Activated CD8-positive, alpha-beta T cell treated with anti-CD3 and anti-CD28 coated beads for 36 hours (primary cell): ENCODE results near the gene RCAN3. TPM values are rescaled to one million over a fixed set of nuclear protein-coding genes. Genes with fewer than 3 reads are reported as not detected.

ENCODE experiments used
- ATAC-seq: fragments of 200-7000 bp; cut with Tn5 transposase; one replicate; pipeline ENCODE4 v1.10.0; 2021; ENCODE audit warnings: mild to moderate bottlenecking, moderate library complexity
- CTCF ChIA-PET: fragments of 350-600 bp; sonication (Branson Sonifier 250); formaldehyde crosslinking; loops from one replicate; lab custom pipeline; 2021; ENCODE audit warnings: antibody characterized with exemption; lab: Charles Lee
- POLR2A ChIA-PET: fragments of 350-600 bp; sonication (Branson Sonifier 250); formaldehyde crosslinking; loops from one replicate; lab custom pipeline; 2021; ENCODE audit warnings: antibody characterized with exemption; lab: Charles Lee
- DNase-seq: peaks from one replicate; pipeline ENCODE4 v3.0.0-alpha.2; 2020
- H3K27ac Mint-ChIP-seq: one replicate; pipeline ENCODE4 v1.8.0; 2021; ENCODE audit warnings: mild to moderate bottlenecking, mixed read lengths
- H3K27me3 Mint-ChIP-seq: one replicate; pipeline ENCODE4 v1.8.0; 2021; ENCODE audit warnings: mixed read lengths
- H3K36me3 Mint-ChIP-seq: one replicate; pipeline ENCODE4 v1.8.0; 2021; ENCODE audit warnings: low read depth, mixed read lengths
- H3K4me1 Mint-ChIP-seq: one replicate; pipeline ENCODE4 v1.8.0; 2021; ENCODE audit warnings: low read depth, mixed read lengths
- H3K4me3 Mint-ChIP-seq: one replicate; pipeline ENCODE4 v1.8.0; 2021; ENCODE audit warnings: mild to moderate bottlenecking, moderate library complexity, mixed read lengths
- H3K9me3 Mint-ChIP-seq: one replicate; pipeline ENCODE4 v1.8.0; 2021; ENCODE audit warnings: mixed read lengths
- CTCF ChIP-seq: fragments of 200-600 bp; IDR thresholded peaks from one replicate; pipeline ENCODE4 v1.8.0; 2022; ENCODE audit warnings: antibody characterized with exemption, mild to moderate bottlenecking
- intact Hi-C: fragments of 100-400 bp; cut with micrococcal nuclease; formaldehyde crosslinking; loops from one replicate; pipeline ENCODE4 v1.10.0; 2022
- total RNA-seq, 2 experiments: library from RNA; stranded (reverse); gene quantifications; one replicate each; pipeline ENCODE4 v1.2.3, GENCODE V29; 2021

RCAN3 gene
- total RNA-seq = 10 to 100 TPM; 55.3 to 56.8 TPM

GRCh38 chr1:24502709-24503058 is at the start of gene RCAN3:
TSS of gene RCAN3 (plus strand) at chr1:24502836. CDS start at chr1:24514373, 11,537 bp downstream.
- POLR2A ChIA-PET = interaction anchor here (0.9 to 6.6 kb wide), 16 partner anchors 11 to 520 kb away, joined by 3 to 47 read pairs (median 6); partner anchors contain the start of gene NIPAL3
- H3K27ac Mint-ChIP-seq = peak within 1 kb of the TSS; percentile 98
- no peaks in the 10 kb centered on the region for H3K27me3 Mint-ChIP-seq
- DNase-seq = peak; percentile 92
- peak within 1 kb of the TSS; percentile 97 for H3K4me3 Mint-ChIP-seq
- H3K36me3 Mint-ChIP-seq = peaks cover 17% of the 10 kb centered on the region
- no peak for TF ChIP-seq CTCF
- CTCF ChIA-PET = interaction anchor here (1.4 to 8.5 kb wide), 8 partner anchors 11 to 110 kb away, joined by 6 to 66 read pairs (median 24); partner anchors contain the start of genes NIPAL3 and STPG1
- peaks cover 58% of the 10 kb centered on the region for H3K4me1 Mint-ChIP-seq
- intact Hi-C loops = loop anchor here (5.0 kb wide), 2 partner anchors 35 to 85 kb away; partner anchors contain the start of gene NIPAL3
- peak; percentile 81 for ATAC-seq
- H3K9me3 Mint-ChIP-seq = no peaks in the 10 kb centered on the region

- Mint-ChIP-seq H3K4me1 (no peaks in the 10 kb centered on the region), H3K4me3 (no peak overlapping the region), H3K36me3 (peaks cover 29% of the 10 kb centered on the region), H3K9me3 (no peaks in the 10 kb centered on the region), H3K27me3 (no peaks in the 10 kb centered on the region), H3K27ac (no peak overlapping the region)
- ATAC-seq (no peak), DNase-seq (no peak)
- CTCF ChIA-PET = interaction anchor here (2.0 to 3.6 kb wide), 2 partner anchors 38 to 254 kb away, joined by 4 to 10 read pairs; partner anchors contain the start of gene NIPAL3
- intact Hi-C loops = no loop called here
- POLR2A ChIA-PET = no interaction called here
- no peak for TF ChIP-seq CTCF
Observed at GRCh38 chr1:24452922-24453485, 49.6 kb upstream of the RCAN3 start.

GRCh38 chr1:24454673-24455072 is 48.0 kb upstream of the RCAN3 start:
- POLR2A ChIA-PET = interaction anchor here (0.7 kb wide), 1 partner anchor 476 kb away, joined by 4 read pairs; the partner anchor contains the start of gene RUNX3
- DNase-seq (no peak), ATAC-seq (no peak)
- no peak for TF ChIP-seq CTCF
- H3K27ac Mint-ChIP-seq = no peak overlapping the region
- no peaks in the 10 kb centered on the region for H3K9me3 Mint-ChIP-seq
- H3K4me1 Mint-ChIP-seq = peaks cover 3% of the 10 kb centered on the region
- CTCF ChIA-PET = interaction anchor here (1.5 to 3.6 kb wide), 2 partner anchors 10 to 39 kb away, joined by 5 to 10 read pairs; partner anchors contain the start of gene NIPAL3
- no peak overlapping the region for H3K4me3 Mint-ChIP-seq
- H3K27me3 Mint-ChIP-seq = no peaks in the 10 kb centered on the region
- intact Hi-C loops = no loop called here
- peaks cover 36% of the 10 kb centered on the region for H3K36me3 Mint-ChIP-seq

GRCh38 chr1:24455272-24455671 is 47.4 kb upstream of the RCAN3 start:
- ATAC-seq (no peak), DNase-seq (no peak)
- intact Hi-C loops = no loop called here
- H3K27me3 Mint-ChIP-seq = no peaks in the 10 kb centered on the region
- POLR2A ChIA-PET = interaction anchor here (0.9 kb wide), 1 partner anchor 247 kb away, joined by 3 read pairs; no protein-coding TSS in a partner anchor
- H3K27ac Mint-ChIP-seq = no peak overlapping the region
- no peak overlapping the region for H3K4me3 Mint-ChIP-seq
- TF ChIP-seq CTCF = no peak
- H3K9me3 Mint-ChIP-seq = no peaks in the 10 kb centered on the region
- peaks cover 38% of the 10 kb centered on the region for H3K36me3 Mint-ChIP-seq
- CTCF ChIA-PET = interaction anchor here (1.5 kb wide), 1 partner anchor 9 kb away, joined by 5 read pairs; no protein-coding TSS in a partner anchor
- H3K4me1 Mint-ChIP-seq = peaks cover 7% of the 10 kb centered on the region

- no peak for DNase-seq
- POLR2A ChIA-PET = interaction anchor here (1.1 kb wide), 1 partner anchor 26 kb away, joined by 3 read pairs; no protein-coding TSS in a partner anchor
- H3K9me3 Mint-ChIP-seq = peaks cover 5% of the 10 kb centered on the region
- no peak for ATAC-seq
- H3K27me3 Mint-ChIP-seq = no peaks in the 10 kb centered on the region
- TF ChIP-seq CTCF = no peak
- H3K27ac Mint-ChIP-seq = no peak overlapping the region
- CTCF ChIA-PET = interaction anchor here (1.0 kb wide), 1 partner anchor 27 kb away, joined by 3 read pairs; no protein-coding TSS in a partner anchor
- peaks cover 7% of the 10 kb centered on the region for H3K4me1 Mint-ChIP-seq
- H3K4me3 Mint-ChIP-seq = no peak overlapping the region
- peaks cover 51% of the 10 kb centered on the region for H3K36me3 Mint-ChIP-seq
- intact Hi-C loops = no loop called here
Observed at GRCh38 chr1:24457866-24458265, 44.8 kb upstream of the RCAN3 start.
